Hepatocyte (in vitro differentiated cells): ENCODE results near the gene LEMD2.

Experiments used
- CTCF ChIP-seq: fragments of 200-600 bp; sonication (generic); IDR thresholded peaks from 2 replicates; pipeline ENCODE4 v1.5.1; 2016; ENCODE audit warnings: antibody characterized with exemption, mild to moderate bottlenecking; ENCODE audit not compliant: poor library complexity
- EZH2phosphoT487 ChIP-seq: fragments of 200-600 bp; sonication (generic); IDR thresholded peaks from one replicate; pipeline ENCODE4 v1.6.1; 2018; ENCODE audit warnings: antibody characterized with exemption, mild to moderate bottlenecking, low read depth, moderate library complexity; ENCODE audit not compliant: unreplicated experiment, severe bottlenecking

- TF ChIP-seq CTCF: no peak
- no peak for TF ChIP-seq EZH2phosphoT487
Observed at GRCh38 chr6:33788694-33789549, at the start of gene LEMD2.
